SKM-1 treated with dmso at 0.1 percent for 144 hours (cell line): Measurements from ENCODE around the gene NF1.
"Not testable (repeated sequence)": the region's sequence is repeated elsewhere in the genome, so short reads cannot be mapped to it uniquely, and the experiment has no call there.

Experiments used
- DNase-seq: peaks from one replicate; lab custom pipeline; 2025; ENCODE audit not compliant: unreplicated experiment; lab: John Stamatoyannopoulos, UW

The NF1 gene

DNA sequence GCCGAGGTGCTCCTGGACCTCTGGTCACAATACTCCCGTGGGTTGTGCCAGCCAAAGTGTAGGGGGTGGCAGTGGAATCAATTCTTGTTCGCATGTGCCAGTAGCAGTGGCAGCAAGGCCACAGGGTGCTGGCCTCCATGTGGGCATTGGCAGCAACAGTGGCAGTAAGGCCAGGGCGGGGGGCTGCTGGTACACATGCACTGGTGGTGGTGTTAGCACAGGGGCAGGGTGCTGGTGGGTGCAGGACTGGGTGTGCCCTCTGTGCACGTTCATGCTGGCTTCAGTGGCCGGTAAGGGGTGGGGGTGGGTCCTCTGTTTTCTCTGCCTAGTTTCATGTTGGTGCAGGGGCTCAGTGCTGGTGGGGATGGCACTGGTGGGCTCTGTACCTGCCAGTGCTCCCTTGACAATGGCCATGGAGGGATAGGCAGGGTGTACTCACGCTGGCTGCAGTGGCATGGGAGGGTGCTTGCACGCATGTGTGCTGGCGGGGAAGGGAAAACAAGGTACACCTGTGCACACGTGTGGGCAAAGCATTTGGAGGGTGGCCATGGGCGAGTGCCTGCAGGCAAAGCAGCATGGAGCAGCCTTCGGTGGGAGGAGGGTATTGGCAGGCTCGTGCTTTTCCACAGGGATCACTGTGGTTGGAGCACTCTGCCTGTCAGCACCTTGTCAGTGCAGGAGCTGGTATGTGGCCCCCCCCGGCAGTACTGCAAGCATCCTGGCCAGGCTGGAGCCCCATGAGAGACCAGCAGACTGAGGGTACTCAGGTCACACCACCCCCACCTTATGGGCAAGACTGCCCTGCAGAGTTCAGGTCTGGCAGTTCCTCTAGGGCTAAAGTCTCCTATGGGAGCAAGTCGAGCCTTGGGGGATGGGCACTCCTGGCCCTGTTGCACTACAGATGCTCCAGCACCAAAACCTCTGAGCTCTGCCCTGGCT lies 35.8 kb downstream of the NF1 start:
- no peak for DNase-seq

DNA sequence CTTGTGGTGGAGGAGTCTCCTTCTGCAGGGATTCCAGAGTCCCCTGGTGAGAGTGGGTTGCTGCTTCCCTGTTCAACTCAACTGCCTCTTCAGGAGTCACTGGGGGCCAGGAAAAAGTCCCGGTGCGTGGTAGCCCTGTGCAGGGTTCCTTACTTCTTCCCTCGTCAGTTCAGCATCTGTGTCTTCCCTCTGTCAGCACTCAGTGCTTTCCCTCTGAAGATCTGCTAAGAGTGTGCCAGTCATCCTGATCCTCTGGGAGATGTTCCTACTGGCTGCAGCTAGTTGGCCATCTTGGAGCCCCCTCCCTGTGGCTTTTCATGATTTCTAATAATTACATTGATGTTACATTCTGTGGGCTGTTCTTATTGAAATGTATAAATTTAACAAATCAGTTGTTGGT lies 36.5 kb downstream of the NF1 start:
- no peak for DNase-seq

DNA sequence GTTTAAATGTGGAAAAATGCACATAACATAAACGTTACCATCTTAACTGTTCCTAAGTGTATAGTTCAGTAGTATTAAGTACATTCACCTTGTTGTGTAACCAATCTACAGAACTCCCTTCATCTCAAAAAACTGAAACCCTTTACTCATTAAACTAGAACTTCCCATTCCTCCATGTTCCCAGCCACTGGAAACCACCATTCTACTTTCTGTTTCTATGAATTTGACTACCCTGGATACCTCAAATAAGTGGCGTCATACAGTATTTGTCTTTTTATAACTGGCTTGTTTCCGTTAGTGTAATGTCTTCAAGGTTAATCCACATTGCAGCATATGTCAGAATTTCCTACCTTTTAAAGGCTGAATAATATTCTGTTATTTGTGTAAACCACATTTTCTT lies 38.2 kb downstream of the NF1 start:
- no peak for DNase-seq

DNA sequence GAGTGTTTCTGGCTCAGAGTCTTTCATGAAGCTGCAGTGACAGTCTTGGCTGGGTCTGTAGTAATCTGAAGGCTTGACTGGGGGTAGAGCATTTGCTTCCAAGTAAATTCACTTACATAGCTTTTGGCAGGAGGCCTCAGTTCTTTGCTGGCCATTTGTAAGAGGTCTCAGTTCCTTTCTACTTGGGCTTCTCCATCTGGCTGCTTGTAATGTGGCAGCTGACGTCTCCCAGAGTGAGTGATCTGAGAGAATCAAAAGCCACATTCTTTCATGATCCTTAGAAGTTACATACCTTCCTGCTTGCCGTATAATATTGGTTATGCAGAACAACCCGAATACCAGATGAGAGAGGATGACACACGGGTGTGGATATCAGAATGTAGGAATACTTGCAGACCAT lies 39.8 kb downstream of the NF1 start:
- no peak for DNase-seq

DNA sequence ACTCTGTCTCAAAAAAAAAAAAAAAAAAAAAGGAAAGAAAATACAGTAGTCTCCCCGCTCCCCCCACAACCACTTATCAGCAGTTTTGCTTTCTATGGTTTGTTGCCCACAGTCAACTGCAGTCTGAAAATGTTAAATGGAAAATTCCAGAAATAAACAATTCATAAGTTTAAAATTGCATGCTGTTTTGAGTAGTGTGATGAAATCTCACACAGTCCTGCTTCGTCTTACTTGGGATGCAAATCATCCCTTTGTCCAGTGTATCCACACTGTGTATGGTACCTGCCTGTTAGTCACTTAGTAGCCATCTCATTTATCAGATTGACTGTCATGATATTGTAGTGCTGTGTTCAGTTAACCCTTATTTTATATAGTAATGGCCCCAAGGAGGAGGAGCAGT lies 41.5 kb downstream of the NF1 start:
- DNase-seq: no peak

DNA sequence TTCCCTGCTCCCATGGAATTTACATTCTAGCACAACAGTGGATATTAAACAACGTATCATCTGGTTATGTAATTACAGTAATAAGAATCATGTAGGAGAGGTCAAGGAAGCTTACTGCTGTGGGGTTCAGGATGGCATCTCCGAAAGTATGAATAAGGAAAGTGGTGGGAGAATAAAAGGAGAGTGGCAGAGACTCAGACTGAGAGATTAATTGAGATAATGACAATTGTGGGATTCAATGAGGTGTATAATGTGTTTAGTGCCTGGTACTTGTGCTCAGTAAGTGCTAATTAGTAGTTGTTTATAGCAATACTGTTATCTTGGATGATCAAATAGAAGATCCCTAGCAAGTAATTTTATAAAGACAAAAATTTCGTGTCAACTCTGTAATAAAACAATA lies 45.3 kb downstream of the NF1 start:
- no peak for DNase-seq

DNA sequence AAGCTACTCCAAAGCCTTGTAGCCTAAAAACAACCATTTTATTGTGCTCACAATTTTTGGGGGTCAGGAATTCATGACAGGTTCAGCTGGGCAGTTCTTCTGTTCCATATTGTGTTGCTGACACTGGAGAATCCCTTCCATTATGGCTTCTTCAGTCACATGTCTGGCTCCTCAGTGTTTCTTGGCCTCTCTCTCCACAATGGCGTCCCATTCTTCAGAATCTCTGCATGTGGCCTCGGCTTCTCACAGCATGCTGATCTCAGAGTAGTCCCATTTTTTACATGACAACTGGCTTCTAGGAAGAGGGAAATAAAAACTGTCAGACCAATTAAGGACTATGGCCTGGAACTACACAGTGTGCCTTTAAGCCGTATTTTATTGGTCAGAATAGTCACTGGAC lies 49.7 kb downstream of the NF1 start:
- no peak for DNase-seq

DNA sequence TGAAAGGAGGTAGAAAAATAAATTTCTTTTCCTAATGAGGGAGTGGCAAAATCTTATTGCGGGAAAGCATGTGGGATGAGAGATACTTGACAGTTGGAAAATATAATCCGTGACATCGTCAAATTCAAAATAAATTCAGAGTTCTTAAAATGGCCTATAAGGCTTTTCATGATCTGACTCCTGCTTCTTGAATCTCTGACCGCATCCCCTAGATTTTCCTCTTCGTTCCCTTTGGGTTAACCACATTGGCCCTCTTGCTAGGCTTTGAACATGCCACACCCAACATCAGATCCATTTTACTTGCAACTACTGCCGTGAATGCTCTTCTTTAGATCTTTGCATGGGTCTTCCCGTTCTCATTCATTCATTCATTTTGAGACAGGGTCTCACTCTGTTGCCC lies 50.1 kb downstream of the NF1 start:
- no peak for DNase-seq

DNA sequence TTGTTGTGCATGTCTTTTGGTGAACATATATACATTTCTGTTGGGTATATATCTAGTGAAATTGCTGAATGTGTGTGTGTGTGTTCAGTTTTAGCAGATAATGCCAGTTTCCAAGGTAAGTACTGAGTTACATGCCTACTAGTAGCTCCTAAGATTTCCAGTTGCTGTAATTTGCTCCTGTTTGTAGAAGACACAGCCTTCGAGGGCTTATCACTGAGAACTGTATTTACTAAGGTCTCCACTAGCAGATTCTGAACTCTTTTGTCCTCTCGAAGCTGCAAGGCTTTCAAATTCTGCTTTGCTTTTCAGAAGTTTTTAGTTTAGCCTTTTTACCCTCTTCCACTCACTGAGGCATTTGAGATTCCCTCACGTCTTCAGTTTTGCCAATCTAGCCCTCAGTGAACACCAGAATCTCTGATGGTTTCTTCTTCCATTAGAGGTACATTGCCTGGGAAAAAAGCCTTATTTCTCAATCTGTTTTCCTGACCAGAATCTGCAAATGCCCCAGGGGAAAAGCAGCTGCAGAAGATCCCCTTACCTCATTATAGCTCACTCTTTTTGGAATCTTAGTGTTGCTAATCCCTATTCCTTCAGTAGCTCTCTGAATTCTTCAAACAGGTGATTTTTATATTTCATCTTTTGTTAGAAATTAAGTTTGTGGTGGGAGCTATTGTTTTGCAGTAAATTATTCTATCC lies 52.9 kb downstream of the NF1 start:
- no peak for DNase-seq

DNA sequence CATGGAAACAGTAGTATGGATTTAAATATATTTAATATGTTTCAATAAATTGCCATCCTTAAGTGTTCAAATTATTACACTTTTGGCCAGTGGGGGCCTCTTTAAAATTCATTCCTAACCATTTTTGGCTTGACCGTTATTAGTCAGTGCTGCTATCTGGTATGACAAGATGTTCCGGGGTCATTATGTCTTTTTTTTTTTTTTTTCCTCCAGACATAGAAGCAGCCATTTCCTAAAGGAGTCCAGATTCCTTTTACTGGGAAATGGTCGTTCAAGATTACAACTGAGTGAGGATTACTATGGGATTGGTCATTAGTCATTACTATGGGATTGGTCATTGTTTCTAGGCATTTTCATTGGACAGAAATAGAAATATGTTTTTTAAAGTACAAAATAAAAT lies 53.4 kb downstream of the NF1 start:
- no peak for DNase-seq

DNA sequence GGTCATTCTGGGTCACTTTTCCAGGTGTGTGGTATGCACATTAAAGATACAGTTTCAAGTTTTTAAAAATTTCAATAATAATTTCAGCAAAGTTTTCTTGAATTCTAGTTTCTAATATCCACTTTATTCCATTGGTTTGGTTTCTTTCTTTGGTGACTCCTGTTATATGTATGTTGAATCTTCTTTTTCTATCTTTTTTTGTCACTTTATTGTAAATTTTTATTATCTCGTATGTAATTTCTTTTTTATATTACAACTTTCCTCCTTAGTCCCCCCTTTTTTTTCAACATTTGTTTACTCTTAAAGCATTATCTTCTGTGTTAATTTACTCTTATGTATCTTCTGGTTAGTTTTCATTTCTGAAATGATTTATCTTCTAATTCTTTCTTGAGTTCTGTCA lies 57.5 kb downstream of the NF1 start:
- no peak for DNase-seq

DNA sequence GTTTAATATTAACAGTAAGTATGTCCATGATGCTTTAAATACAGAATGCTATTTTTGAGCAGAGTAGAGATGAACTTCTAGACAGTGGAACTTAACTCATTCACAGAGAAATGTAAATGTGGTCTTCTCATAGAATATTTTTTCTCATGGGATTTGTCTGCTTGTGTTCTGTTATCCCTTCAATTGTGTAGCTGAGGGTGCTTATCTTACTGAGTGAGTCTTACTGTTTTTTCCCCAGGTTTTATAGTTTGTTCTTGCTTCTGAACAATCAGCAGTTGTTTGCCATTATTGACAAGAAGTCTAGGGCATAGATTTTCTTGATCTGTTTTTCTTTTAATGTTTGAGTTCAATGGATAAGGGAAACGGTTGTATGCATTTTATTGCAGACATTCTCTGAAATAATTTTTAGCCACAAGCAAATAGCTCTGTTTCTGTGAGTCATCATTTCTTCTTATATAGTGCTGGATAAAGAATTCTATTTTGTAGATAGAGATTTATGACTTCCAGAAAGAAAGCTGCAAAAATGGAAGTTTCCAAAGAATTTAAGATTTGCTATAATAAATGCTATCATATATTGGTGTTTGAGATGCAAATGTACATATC lies 60.5 kb downstream of the NF1 start:
- no peak for DNase-seq

DNA sequence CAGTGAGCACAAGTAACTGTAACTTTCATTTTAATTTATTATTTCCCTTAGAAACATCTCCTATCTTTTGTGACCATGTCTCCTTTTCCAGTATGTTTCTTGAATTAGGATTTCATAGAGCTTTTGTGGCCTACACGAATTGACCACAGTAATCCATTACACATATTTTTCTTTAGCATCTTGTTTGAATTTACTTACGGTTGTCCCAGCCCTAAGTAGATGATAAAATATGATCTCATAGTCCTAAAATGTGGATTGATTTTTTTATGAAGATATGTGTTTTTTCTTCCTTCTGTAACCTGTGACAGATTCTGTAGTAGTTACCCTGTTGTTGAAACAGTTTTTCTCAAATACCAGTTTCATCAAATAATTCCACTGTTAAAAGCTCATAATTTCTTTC lies 61.5 kb downstream of the NF1 start:
- DNase-seq: no peak

DNA sequence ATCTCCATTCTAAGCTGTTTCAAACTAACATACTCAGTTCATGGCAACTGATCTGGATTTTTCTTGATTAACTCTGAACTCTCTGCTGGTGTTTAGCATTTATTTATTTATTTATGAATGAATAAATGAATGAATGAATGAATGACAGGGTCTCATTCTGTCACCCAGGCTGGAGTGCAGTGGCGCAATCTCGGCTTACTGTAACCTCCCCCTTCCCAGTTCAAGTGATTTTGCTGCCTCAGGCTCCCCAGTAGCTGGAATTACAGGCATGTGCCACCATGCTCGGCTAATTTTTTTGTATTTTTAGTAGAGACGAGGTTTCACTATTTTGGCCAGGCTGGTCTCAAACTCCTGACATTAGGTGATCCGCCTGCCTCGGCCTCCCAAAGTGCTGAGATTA lies 62.1 kb downstream of the NF1 start:
- DNase-seq: not testable (repeated sequence)

DNA sequence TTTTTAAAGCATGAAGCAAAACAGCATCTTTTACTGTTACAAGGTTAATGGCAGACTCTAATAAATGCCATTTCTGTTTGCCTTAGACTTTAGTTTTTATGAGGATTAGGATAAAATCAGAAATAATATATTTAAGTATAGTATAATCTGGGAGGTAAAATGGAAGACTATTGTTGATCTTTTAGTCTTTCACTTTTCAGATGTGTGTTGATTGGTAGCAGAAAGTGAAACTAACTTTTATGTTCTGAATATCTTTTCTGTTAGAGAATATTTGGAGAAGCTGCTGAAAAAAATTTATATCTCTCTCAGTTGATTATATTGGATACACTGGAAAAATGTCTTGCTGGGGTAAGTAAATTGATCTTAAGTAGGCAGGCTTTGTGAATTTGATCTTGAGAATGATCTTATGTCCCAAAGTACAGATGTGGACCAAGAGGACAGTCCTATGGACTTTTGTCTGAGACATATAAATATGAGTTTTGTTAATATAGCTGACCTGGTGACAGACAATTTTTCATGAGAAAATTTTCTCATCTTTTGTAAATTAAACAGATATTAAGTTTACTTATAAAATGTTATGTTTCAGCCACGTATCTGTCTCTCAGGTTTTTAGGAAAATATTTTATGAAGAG lies 64.1 kb downstream of the NF1 start:
- DNase-seq: no peak

DNA sequence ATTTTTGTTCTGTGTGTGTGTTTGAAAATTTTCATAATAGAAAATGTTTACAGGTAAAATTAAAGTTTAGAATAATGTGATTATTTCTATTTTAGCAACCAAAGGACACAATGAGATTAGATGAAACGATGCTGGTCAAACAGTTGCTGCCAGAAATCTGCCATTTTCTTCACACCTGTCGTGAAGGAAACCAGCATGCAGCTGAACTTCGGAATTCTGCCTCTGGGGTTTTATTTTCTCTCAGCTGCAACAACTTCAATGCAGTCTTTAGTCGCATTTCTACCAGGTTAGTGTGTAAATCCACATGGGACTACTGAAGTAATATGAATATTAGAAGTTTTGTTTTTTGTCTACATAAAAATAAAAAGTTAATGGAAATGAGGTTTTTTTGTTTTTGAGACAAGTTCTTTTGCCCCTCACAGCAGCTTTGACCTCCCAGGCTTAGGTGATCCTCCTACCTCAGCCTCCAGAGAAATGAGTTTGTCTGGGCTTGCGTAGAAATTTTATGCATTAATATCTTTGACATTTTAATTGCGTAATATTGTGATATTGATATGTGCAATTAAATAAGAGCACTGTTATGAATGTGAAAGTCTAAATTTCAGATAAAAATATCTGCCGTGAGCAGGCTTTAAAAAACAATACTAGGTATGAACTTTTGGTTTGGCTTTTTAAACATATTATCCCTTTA lies 68.5 kb downstream of the NF1 start:
- no peak for DNase-seq

DNA sequence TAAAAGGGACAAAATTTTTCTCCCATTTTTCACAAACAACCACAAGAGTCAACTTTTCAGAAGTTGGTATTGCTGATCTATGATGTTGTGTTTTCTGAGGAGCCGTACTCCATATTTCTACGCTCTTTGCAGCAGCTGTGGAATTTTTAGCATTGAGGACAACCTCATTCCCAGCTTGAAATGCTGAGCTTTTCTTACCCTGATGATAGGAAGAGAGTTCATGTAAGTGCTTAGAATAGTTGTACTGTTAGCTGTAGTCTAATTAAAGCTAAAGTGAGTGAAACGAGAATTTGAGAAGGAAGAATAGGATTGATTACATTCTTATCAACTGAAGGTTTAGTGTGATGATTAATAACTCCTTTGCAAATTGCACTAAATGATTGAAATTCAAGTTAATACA lies 72.3 kb downstream of the NF1 start:
- DNase-seq: no peak

DNA sequence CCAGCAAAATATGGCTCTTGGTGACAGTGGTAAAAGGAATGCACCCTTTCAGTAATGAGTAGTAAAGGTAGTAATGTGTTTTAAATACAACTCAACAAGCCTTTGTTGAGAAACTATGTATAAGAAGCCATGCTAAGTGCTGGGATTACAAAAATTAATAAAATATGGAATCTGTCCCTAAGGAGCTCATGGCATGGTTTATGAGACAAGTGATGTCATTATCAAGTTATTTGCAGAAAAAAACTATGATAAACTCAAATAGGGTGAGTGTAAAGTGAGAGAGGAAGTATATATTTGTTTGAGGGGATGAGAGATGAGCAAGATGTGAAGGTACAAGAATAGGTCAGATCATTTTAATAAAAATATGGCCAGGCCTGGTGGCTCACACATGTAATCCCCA lies 76.9 kb downstream of the NF1 start:
- no peak for DNase-seq

DNA sequence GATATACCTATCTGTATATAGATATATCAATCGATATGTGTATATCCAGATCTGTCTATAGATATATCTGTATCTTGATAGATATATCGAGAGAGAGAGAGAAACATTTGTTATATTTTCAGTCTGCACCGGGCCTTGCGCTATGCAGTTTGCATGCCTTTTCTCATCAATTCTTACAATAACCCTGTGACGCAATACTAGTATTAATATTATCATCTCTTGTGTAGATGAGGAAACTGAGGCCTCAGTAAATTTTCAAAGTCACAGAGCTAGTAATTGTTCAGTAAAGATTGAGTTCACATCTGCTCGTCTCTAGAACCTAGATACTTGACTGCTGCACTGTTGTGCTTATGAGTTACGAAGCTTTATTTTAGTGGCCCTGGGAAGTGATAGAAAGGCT lies 77.6 kb downstream of the NF1 start:
- DNase-seq: no peak

DNA sequence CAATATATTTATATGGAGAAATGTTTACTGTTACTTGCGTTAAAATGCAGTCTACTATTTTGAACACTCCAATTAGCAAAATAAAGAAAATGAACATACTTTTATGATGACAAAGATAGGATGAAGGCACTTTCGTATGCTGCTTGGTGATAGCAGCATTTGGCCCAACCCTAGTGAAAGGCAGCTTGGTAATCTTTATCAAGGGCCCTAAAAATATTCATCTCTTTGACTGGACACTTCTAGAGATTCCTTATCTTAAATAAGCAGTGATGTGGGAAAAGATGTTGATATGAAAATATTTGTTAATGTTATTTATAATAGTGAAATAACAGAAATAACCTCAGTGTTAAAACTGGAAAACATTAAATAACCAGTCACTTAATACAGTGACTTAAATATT lies 79.4 kb downstream of the NF1 start:
- DNase-seq: no peak

DNA sequence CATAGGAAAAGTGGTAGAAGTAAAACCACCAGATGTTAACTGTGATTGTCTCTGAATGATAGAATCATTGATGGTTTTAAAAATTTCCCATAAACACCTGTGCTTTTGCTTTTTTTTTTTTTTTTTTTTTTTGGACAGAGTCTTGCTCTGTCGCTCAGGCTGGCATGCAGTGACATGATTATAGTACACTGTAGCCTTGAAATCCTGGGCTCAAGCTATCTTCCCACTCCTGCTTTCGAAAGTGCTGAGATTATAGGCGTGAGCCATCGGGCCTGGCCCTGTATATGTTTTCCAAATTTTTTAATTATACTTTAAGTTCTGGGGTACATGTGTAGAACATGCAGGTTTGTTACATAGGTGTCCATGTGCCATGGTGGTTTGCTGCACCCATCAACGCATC lies 80.5 kb downstream of the NF1 start:
- DNase-seq: no peak
